Colonic mucosa (tissue), 4 donors: ENCODE measurements around the gene DLAT. TPM values are rescaled to one million over a fixed set of nuclear protein-coding genes. Genes with fewer than 3 reads are reported as not detected.

Source experiments
- DNase-seq: peaks from one replicate; pipeline ENCODE4 v3.0.0-alpha.2; 2020
- H3K27ac ChIP-seq: fragments of 200-600 bp; one replicate; pipeline ENCODE4 v1.8.0; 2021
- H3K27me3 ChIP-seq: fragments of 200-600 bp; one replicate; pipeline ENCODE4 v1.8.0; 2021
- H3K36me3 ChIP-seq: fragments of 200-600 bp; one replicate; pipeline ENCODE4 v1.8.0; 2021
- H3K4me1 ChIP-seq: fragments of 200-600 bp; one replicate; pipeline ENCODE4 v1.8.0; 2021; ENCODE audit warnings: mild to moderate bottlenecking
- H3K4me3 ChIP-seq: fragments of 200-600 bp; one replicate; pipeline ENCODE4 v1.8.0; 2021
- H3K9ac ChIP-seq, 2 donors: one replicate each; pipeline ENCODE4 v1.7.0; 2013; ENCODE audit warnings: control low read depth in 2 of 2, low read depth in 2 of 2, low read length in 2 of 2
- H3K9me3 ChIP-seq: fragments of 200-600 bp; one replicate; pipeline ENCODE4 v1.8.0; 2021
- CTCF ChIP-seq: fragments of 200-600 bp; IDR thresholded peaks from one replicate; pipeline ENCODE4 v1.8.0; 2022; ENCODE audit warnings: antibody characterized with exemption, mild to moderate bottlenecking
- intact Hi-C: fragments of 100-400 bp; cut with DNase I; formaldehyde crosslinking; loops from one replicate; pipeline ENCODE4 v1.14.1; 2022
- total RNA-seq, 2 donors: library from RNA; stranded (reverse); fragmentation: NEBNext Ultra II Directional in 1 of 2; extraction: Animal tissue kit (Norgen Biotek cat#: 25700) in 1 of 2; gene quantifications; one replicate each; pipeline ENCODE4 v1.2.1, GENCODE V29; 2021
- donor health status: healthy.
- donor health status: DM: no; HTN: no; CAD: no.
- donor health status: DM: no; HTN: no; CAD: no.

The DLAT gene
- total RNA-seq = 10 to 100 TPM; 67.3 to 73.4 TPM

GRCh38 chr11:112024773-112025678 is at the start of gene DLAT:
Gene DLAT (plus strand): TSS chr11:112025408. CDS start chr11:112025473, 65 bp downstream.
- Histone ChIP-seq H3K4me1 (no peaks in the 10 kb centered on the region), H3K36me3 (no peaks in the 10 kb centered on the region), H3K27ac (peak within 1 kb of the TSS; percentile 75), H3K9ac (peak within 1 kb of the TSS; percentile 92 to 98), H3K9me3 (no peaks in the 10 kb centered on the region), H3K4me3 (peak within 1 kb of the TSS; percentile 85), H3K27me3 (no peaks in the 10 kb centered on the region)
- intact Hi-C loops = no loop called here
- DNase-seq = peak; percentile 95
- no peak for TF ChIP-seq CTCF

- no peak for DNase-seq
- no peak for TF ChIP-seq CTCF
- H3K27ac ChIP-seq = peak overlapping the region; percentile 34
- H3K27me3 ChIP-seq = no peaks in the 10 kb centered on the region
- no peaks in the 10 kb centered on the region for H3K9me3 ChIP-seq
- no peak overlapping the region for H3K9ac ChIP-seq
- no peak overlapping the region for H3K4me3 ChIP-seq
- intact Hi-C loops = loop anchor here (5.0 kb wide), 2 partner anchors 44 to 99 kb away; partner anchors contain the start of genes CFAP68 and FDXACB1
- H3K36me3 ChIP-seq = no peaks in the 10 kb centered on the region
- H3K4me1 ChIP-seq = no peaks in the 10 kb centered on the region
These were observed 49.0 kb upstream of the DLAT start for GRCh38 chr11:111976119-111976766.

- no peaks in the 10 kb centered on the region for H3K27me3 ChIP-seq
- TF ChIP-seq CTCF = no peak
- no peaks in the 10 kb centered on the region for H3K4me1 ChIP-seq
- H3K9me3 ChIP-seq = no peaks in the 10 kb centered on the region
- H3K27ac ChIP-seq = peak overlapping the region; percentile 34
- no peak for DNase-seq
- no peaks in the 10 kb centered on the region for H3K36me3 ChIP-seq
- intact Hi-C loops = loop anchor here (5.0 kb wide), 2 partner anchors 44 to 99 kb away; partner anchors contain the start of genes CFAP68 and FDXACB1
- peak overlapping the region; percentile 46 for H3K4me3 ChIP-seq
- H3K9ac ChIP-seq = no peak overlapping the region
These were observed 48.5 kb upstream of the DLAT start for GRCh38 chr11:111976767-111977145.

GRCh38 chr11:111977146-111978027 is 47.8 kb upstream of the DLAT start:
- TF ChIP-seq CTCF = no peak
- no peaks in the 10 kb centered on the region for H3K27me3 ChIP-seq
- H3K27ac ChIP-seq = peak overlapping the region; percentile 34
- peak overlapping the region; percentile 46 for H3K4me3 ChIP-seq
- intact Hi-C loops = loop anchor here (5.0 kb wide), 2 partner anchors 45 to 100 kb away; partner anchors contain the start of genes CFAP68 and FDXACB1
- no peaks in the 10 kb centered on the region for H3K9me3 ChIP-seq
- H3K4me1 ChIP-seq = no peaks in the 10 kb centered on the region
- H3K36me3 ChIP-seq = no peaks in the 10 kb centered on the region
- H3K9ac ChIP-seq = peak overlapping the region; percentile 72 to 74
- DNase-seq = peak; percentile 67
